Activated CD8-positive, alpha-beta T cell treated with anti-CD3 and anti-CD28 coated beads, Interleukin-2, amount 10 ng/mL, durations not matched to agents 7 days and 5 days (primary cell): ENCODE data around the gene DIAPH3. TPM values are rescaled to one million over a fixed set of nuclear protein-coding genes. Genes with fewer than 3 reads are reported as not detected.

Experiments used
- ATAC-seq: fragments of 150-1000 bp; cut with Tn5 transposase; one replicate; pipeline ENCODE4 v1.10.0; 2021; ENCODE audit warnings: moderate library complexity
- CTCF ChIA-PET: fragments of 350-600 bp; sonication (Branson Sonifier 250); formaldehyde crosslinking; loops from one replicate; lab custom pipeline; 2021; ENCODE audit warnings: antibody characterized with exemption; lab: Charles Lee
- POLR2A ChIA-PET: fragments of 350-600 bp; sonication (Branson Sonifier 250); formaldehyde crosslinking; loops from one replicate; lab custom pipeline; 2021; ENCODE audit warnings: antibody characterized with exemption; lab: Charles Lee
- DNase-seq: peaks from one replicate; pipeline ENCODE4 v3.0.0-alpha.2; 2020
- H3K27ac Mint-ChIP-seq: one replicate; pipeline ENCODE4 v1.8.0; 2021; ENCODE audit warnings: mild to moderate bottlenecking, mixed read lengths
- H3K27me3 Mint-ChIP-seq: one replicate; pipeline ENCODE4 v1.8.0; 2021; ENCODE audit warnings: low read depth, mixed read lengths
- H3K36me3 Mint-ChIP-seq: one replicate; pipeline ENCODE4 v1.8.0; 2021; ENCODE audit warnings: low read depth, mixed read lengths
- H3K4me1 Mint-ChIP-seq: one replicate; pipeline ENCODE4 v1.8.0; 2021; ENCODE audit warnings: low read depth, mixed read lengths
- H3K4me3 Mint-ChIP-seq: one replicate; pipeline ENCODE4 v1.8.0; 2021; ENCODE audit warnings: mild to moderate bottlenecking, mixed read lengths
- H3K9me3 Mint-ChIP-seq: one replicate; pipeline ENCODE4 v1.8.0; 2022; ENCODE audit warnings: mixed read lengths; ENCODE audit not compliant: insufficient read depth
- total RNA-seq, 2 experiments: library from RNA; stranded (reverse); gene quantifications; one replicate each; pipeline ENCODE4 v1.2.3, GENCODE V29; 2021

Gene DIAPH3
- total RNA-seq, 2 experiments from 2014 or later = 25.9 to 26.8 TPM

- H3K4me1 Mint-ChIP-seq = no peaks in the 10 kb centered on the region
- peaks cover 22% of the 10 kb centered on the region for H3K36me3 Mint-ChIP-seq
- H3K9me3 Mint-ChIP-seq = no peaks in the 10 kb centered on the region
- ChIA-PET CTCF (no interaction called here), POLR2A (no interaction called here)
- no peak for DNase-seq
- ATAC-seq = no peak
- H3K27me3 Mint-ChIP-seq = no peaks in the 10 kb centered on the region
- no peak overlapping the region for H3K4me3 Mint-ChIP-seq
- no peak overlapping the region for H3K27ac Mint-ChIP-seq
These were observed 127.9 kb downstream of the DIAPH3 start for GRCh38 chr13:60035874-60036273.

- no peak overlapping the region for H3K4me3 Mint-ChIP-seq
- H3K27ac Mint-ChIP-seq = no peak overlapping the region
- H3K9me3 Mint-ChIP-seq = no peaks in the 10 kb centered on the region
- no peak for ATAC-seq
- DNase-seq = no peak
- H3K4me1 Mint-ChIP-seq = no peaks in the 10 kb centered on the region
- no peaks in the 10 kb centered on the region for H3K27me3 Mint-ChIP-seq
- ChIA-PET POLR2A (interaction anchor here (0.6 kb wide), 1 partner anchor 10 kb away, joined by 3 read pairs; no protein-coding TSS in a partner anchor), CTCF (interaction anchor here (1.0 kb wide), 1 partner anchor 9 kb away, joined by 3 read pairs; no protein-coding TSS in a partner anchor)
- H3K36me3 Mint-ChIP-seq = peaks cover 22% of the 10 kb centered on the region
These were observed 130.9 kb downstream of the DIAPH3 start for GRCh38 chr13:60032851-60033250.

GRCh38 chr13:60028021-60028420 lies 135.7 kb downstream of the DIAPH3 start:
- ChIA-PET POLR2A (no interaction called here), CTCF (no interaction called here)
- Mint-ChIP-seq H3K4me1 (peaks cover 2% of the 10 kb centered on the region), H3K36me3 (peaks cover 33% of the 10 kb centered on the region), H3K4me3 (no peak overlapping the region), H3K9me3 (no peaks in the 10 kb centered on the region), H3K27me3 (no peaks in the 10 kb centered on the region), H3K27ac (no peak overlapping the region)
- no peak for DNase-seq
- no peak for ATAC-seq

- H3K4me1 Mint-ChIP-seq = peaks cover 7% of the 10 kb centered on the region
- H3K27ac Mint-ChIP-seq = no peak overlapping the region
- no peak overlapping the region for H3K4me3 Mint-ChIP-seq
- H3K27me3 Mint-ChIP-seq = no peaks in the 10 kb centered on the region
- ChIA-PET CTCF (no interaction called here), POLR2A (no interaction called here)
- no peaks in the 10 kb centered on the region for H3K9me3 Mint-ChIP-seq
- no peak for ATAC-seq
- peaks cover 25% of the 10 kb centered on the region for H3K36me3 Mint-ChIP-seq
- DNase-seq = no peak
These were observed 137.4 kb downstream of the DIAPH3 start for GRCh38 chr13:60026286-60026685.

DNA sequence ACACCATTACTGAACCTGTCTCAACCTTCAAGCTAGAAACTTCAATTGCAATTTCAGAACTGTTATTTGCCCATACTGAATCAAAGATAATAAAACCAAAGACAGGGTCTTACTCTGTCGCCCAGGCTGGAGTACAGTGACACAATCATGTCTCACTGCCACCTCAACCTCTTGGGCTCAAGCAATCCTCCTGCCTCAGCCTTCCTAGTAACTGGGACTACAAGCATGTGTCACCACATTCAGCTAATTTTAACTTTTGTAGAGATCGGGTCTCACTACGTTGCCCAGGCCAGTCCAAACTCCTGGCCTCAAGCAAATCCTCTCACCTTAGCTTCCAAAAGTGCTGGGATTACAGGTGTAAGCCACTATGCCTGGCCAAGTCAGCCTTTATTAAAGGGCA lies 143.4 kb downstream of the DIAPH3 start:
- H3K9me3 Mint-ChIP-seq = no peaks in the 10 kb centered on the region
- CTCF ChIA-PET = no interaction called here
- H3K27me3 Mint-ChIP-seq = no peaks in the 10 kb centered on the region
- no peak overlapping the region for H3K4me3 Mint-ChIP-seq
- peak overlapping the region; percentile 50 for H3K27ac Mint-ChIP-seq
- no peak for ATAC-seq
- peaks cover 24% of the 10 kb centered on the region for H3K4me1 Mint-ChIP-seq
- no peak for DNase-seq
- peaks cover 26% of the 10 kb centered on the region for H3K36me3 Mint-ChIP-seq
- POLR2A ChIA-PET = no interaction called here

GRCh38 chr13:60019119-60019993 lies 144.4 kb downstream of the DIAPH3 start:
- H3K4me3 Mint-ChIP-seq = peak overlapping the region; percentile 1
- peaks cover 22% of the 10 kb centered on the region for H3K36me3 Mint-ChIP-seq

DNA sequence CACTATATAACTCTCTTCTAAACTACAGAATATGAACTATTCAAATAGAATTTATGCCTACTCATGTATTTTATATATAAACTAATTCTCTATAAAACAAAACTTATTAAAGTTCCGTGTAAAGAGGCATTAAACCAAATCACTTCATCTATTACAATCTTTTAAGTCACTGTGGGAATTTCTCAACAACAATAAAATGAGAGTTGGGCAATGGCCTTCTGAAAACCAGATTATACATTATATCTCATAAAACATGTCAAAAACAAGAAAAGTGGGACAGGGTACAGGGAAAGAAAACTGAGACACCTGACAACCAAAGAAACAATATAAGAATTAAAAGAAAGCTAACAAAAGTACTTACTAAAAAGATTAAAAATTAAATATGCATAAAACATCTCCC lies 145.2 kb downstream of the DIAPH3 start:
- Mint-ChIP-seq H3K36me3 (peaks cover 20% of the 10 kb centered on the region), H3K4me1 (peaks cover 24% of the 10 kb centered on the region), H3K4me3 (no peak overlapping the region), H3K27me3 (no peaks in the 10 kb centered on the region), H3K9me3 (no peaks in the 10 kb centered on the region), H3K27ac (no peak overlapping the region)
- CTCF ChIA-PET = no interaction called here
- no peak for DNase-seq
- ATAC-seq = no peak
- POLR2A ChIA-PET = no interaction called here

More at GRCh38 chr13:60019119-60019993, 144.4 kb downstream of the DIAPH3 start:
- DNase-seq (no peak), ATAC-seq (peak; percentile 70)
- Mint-ChIP-seq H3K9me3 (no peaks in the 10 kb centered on the region), H3K27me3 (no peaks in the 10 kb centered on the region), H3K27ac (no peak overlapping the region), H3K4me1 (peaks cover 24% of the 10 kb centered on the region)
- ChIA-PET CTCF (interaction anchor here (0.6 kb wide), 1 partner anchor 10 kb away, joined by 3 read pairs; no protein-coding TSS in a partner anchor), POLR2A (no interaction called here)

DNA sequence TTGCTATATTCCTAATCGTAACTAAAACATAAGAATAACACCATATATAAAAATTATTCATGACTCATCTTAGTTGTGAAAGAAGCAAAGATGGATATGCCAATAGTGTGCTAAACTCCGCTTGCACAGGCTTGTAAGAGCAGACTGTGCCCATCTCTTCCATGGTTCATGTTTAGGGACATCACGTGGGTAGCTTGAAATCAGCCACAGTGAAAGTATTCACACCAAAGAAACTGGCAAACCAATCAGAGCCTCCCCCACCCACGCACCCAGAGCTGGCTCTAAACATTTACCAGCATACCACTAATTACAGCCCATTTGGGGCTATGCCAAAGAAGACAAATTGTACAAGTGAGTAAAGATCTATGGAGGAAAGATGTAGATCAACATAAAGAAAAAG lies 147.5 kb downstream of the DIAPH3 start:
- H3K4me3 Mint-ChIP-seq = no peak overlapping the region
- H3K27ac Mint-ChIP-seq = no peak overlapping the region
- H3K9me3 Mint-ChIP-seq = no peaks in the 10 kb centered on the region
- no peak for DNase-seq
- ATAC-seq = no peak
- H3K4me1 Mint-ChIP-seq = peaks cover 16% of the 10 kb centered on the region
- CTCF ChIA-PET = no interaction called here
- H3K36me3 Mint-ChIP-seq = peaks cover 20% of the 10 kb centered on the region
- POLR2A ChIA-PET = no interaction called here
- no peaks in the 10 kb centered on the region for H3K27me3 Mint-ChIP-seq

DNA sequence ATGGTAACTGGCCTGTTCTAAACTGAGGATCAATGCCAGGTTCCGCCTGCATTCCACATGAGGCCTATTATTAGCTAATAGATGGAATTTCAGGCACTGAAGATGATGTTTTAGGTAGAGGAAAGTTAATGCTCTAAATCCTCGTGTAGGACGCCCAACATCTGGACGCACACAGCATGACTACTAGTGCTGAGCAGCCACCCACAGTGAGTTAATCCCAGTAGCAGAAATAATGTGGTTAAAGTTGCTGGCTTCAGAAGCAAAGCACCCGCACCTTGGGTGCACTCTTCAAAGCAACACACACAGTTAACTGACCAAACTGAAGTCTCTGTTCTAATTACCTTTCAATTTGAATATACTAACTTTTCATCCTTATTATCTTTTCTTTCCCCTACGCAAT lies 150.6 kb downstream of the DIAPH3 start:
- CTCF ChIA-PET = no interaction called here
- Mint-ChIP-seq H3K4me1 (no peaks in the 10 kb centered on the region), H3K4me3 (no peak overlapping the region), H3K27ac (no peak overlapping the region), H3K9me3 (no peaks in the 10 kb centered on the region), H3K27me3 (no peaks in the 10 kb centered on the region), H3K36me3 (peaks cover 15% of the 10 kb centered on the region)
- ATAC-seq = no peak
- POLR2A ChIA-PET = no interaction called here
- no peak for DNase-seq

- Mint-ChIP-seq H3K27me3 (no peaks in the 10 kb centered on the region), H3K27ac (no peak overlapping the region), H3K9me3 (no peaks in the 10 kb centered on the region), H3K4me1 (no peaks in the 10 kb centered on the region), H3K36me3 (peaks cover 15% of the 10 kb centered on the region), H3K4me3 (no peak overlapping the region)
- ChIA-PET POLR2A (no interaction called here), CTCF (no interaction called here)
- DNase-seq = no peak
- ATAC-seq = no peak
These were observed 151.2 kb downstream of the DIAPH3 start for GRCh38 chr13:60012488-60012887.

DNA sequence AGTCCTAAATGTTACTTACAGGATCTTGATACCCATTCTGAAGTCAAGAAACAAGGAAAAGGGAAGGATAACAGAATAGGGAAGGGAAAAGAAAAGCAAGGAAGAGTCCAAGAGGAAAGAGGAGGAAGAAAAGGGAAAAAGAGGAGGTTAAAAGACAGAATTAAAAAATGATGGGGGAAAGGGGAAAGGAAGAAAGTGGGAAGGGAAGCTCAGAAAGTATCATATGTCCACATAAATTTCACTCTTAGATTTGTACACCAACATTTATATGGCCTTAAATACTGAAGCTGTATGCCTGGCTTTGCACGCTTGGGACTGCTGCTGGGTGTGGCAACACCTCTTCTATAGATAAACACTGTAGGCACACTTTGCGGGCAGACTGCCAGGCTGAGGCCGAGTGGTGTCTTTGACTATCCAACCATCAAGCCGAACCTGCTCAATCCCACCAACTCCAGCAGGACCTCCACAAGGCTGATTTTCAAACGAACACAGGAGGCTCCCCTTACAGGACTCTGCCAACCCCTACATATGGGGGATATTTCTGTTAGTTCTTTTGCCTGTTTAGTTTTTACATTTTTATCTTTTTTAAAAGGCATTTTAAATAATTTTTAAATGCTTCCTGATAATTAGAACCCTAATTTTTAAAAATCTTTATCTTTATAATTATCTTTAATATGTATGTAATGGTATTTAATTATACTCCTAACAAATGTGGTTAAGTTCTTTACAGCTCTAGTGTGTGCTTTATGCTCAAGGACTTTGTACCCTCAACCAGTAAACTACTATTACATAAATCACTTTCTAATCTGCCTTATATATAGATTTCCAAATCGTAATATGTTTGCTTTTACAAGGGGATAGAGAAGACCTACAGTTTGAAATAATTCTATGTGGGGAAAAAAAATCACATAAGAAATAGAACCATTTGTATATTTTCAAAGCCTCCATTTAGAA lies 154.2 kb downstream of the DIAPH3 start:
- ATAC-seq (no peak), DNase-seq (no peak)
- Mint-ChIP-seq H3K36me3 (peaks cover 4% of the 10 kb centered on the region), H3K27me3 (no peaks in the 10 kb centered on the region), H3K9me3 (no peaks in the 10 kb centered on the region), H3K4me3 (no peak overlapping the region), H3K4me1 (no peaks in the 10 kb centered on the region), H3K27ac (no peak overlapping the region)
- ChIA-PET POLR2A (no interaction called here), CTCF (interaction anchor here (0.8 kb wide), 1 partner anchor 10 kb away, joined by 3 read pairs; no protein-coding TSS in a partner anchor)

DNA sequence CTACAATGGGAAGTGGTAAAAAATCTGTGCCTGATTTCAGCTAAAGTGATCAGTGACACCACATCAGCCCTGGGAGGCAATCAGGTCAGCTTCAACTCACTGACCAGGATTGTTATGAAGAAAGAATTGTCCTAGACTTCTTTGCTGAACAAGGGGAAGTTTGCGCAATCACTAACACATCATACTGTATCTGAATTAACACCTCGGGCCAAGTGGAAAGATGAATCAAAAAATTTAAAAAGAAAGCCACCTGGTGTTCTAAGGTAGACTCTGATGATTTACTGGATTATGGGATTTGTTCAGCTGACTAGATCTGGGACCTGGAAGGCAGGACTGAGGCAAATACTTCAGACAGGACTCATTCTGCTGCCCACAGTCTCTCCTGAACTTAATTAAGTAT lies 161.8 kb downstream of the DIAPH3 start:
- DNase-seq (no peak), ATAC-seq (no peak)
- H3K9me3 Mint-ChIP-seq = no peaks in the 10 kb centered on the region
- ChIA-PET POLR2A (no interaction called here), CTCF (no interaction called here)
- H3K4me1 Mint-ChIP-seq = peaks cover 2% of the 10 kb centered on the region
- no peaks in the 10 kb centered on the region for H3K27me3 Mint-ChIP-seq
- no peak overlapping the region for H3K27ac Mint-ChIP-seq
- peaks cover 11% of the 10 kb centered on the region for H3K36me3 Mint-ChIP-seq
- H3K4me3 Mint-ChIP-seq = no peak overlapping the region
